ENCODE data around the gene CRYZL1.

CRYZL1 gene

DNA sequence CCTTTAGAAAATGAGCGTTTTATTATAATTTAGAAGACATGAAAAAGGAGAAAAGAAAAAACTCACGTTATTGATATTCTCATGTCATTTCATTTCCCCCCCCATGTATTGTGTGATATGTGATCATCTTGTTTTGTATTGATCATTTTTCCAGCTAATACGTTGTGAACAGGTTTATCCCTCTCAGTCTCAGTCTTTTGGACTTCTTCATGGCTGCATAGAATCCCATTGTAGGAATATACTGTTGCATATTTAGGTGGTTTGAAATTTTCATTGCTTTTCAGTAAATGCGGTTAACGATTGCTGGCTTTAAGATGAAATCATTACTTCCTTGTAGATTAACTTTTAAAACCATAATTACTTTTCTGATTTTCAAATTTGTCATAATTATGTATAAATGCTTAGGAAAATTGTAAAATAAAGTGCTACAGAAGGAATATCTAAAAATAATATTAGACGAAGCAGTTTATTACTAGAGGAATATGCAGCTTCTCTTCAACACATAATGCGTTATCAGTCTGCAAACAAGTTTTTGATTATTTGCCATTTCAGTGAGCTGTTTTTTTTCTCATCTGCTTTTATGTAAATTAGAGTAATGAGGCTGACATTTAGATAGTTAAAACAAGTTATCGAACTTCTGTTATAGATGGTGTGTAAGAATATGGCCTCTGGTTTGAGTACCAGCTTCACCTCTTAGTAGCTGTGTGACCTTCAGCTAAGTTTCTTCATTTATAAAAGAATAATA is 96.9 kb downstream of the CRYZL1 start:
- TF ChIP-seq, protein P1, sequence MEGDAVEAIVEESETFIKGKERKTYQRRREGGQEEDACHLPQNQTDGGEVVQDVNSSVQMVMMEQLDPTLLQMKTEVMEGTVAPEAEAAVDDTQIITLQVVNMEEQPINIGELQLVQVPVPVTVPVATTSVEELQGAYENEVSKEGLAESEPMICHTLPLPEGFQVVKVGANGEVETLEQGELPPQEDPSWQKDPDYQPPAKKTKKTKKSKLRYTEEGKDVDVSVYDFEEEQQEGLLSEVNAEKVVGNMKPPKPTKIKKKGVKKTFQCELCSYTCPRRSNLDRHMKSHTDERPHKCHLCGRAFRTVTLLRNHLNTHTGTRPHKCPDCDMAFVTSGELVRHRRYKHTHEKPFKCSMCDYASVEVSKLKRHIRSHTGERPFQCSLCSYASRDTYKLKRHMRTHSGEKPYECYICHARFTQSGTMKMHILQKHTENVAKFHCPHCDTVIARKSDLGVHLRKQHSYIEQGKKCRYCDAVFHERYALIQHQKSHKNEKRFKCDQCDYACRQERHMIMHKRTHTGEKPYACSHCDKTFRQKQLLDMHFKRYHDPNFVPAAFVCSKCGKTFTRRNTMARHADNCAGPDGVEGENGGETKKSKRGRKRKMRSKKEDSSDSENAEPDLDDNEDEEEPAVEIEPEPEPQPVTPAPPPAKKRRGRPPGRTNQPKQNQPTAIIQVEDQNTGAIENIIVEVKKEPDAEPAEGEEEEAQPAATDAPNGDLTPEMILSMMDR (IDR thresholded peaks at IDR 0.05; ENCODE audit: control insufficient read depth, insufficient read depth, low read depth, low read length, missing control alignments) = no peak
- no peak for DNase-seq (ENCODE audit: low read depth)
- H3K4me3 ChIP-seq (ENCODE audit: control insufficient read depth, low read depth, low read length) = peak overlapping the region; percentile 76

DNA sequence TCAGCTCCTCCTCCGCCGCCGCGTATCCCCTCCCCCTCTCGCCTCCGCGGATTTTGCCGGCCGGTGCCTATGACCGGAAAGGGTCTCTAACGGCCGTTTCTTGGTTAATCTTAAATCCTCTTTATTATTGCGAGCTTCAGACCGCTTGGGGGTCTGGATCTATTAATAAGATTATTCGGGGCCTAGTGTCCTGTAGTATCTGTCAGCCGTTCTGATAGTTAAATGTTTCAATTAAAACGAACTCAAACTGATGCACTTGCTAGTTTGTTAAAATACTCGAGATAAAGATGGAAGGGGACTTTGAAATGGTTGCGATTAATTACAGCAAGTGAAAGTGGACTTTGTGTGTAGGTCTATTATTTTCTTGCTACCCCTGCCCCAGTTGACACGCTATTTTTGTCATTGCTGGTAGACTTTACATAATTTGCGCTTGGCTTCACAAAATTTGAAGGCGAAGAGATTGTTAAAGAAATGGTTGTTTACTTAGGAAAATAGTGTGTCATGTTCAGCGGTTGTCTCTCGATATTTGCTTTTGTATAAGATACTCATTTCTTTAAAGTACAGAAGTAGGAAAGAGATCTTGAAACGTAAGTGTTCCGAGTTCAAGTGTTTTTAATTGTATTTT is 97.9 kb downstream of the CRYZL1 start:
- peak overlapping the region; percentile 76 for H3K4me3 ChIP-seq (ENCODE audit: control insufficient read depth, low read depth, low read length)
- no peak for DNase-seq (ENCODE audit: low read depth)
- TF ChIP-seq, protein P1 (IDR thresholded peaks at IDR 0.05; ENCODE audit: control insufficient read depth, insufficient read depth, low read depth, low read length, missing control alignments) = no peak

- DNase-seq (ENCODE audit: low read depth) = peak; percentile 96
- peak within 1 kb of the TSS; percentile 76 for H3K4me3 ChIP-seq (ENCODE audit: control insufficient read depth, low read depth, low read length)
- TF ChIP-seq, protein P1 (IDR thresholded peaks at IDR 0.05; ENCODE audit: control insufficient read depth, insufficient read depth, low read depth, low read length, missing control alignments) = no peak
Measured at GRCh38 chr21:33542640-33543504, 98.7 kb downstream of the CRYZL1 start, which contains the start of gene SON. SON (plus strand) TSS chr21:33543038; CDS start chr21:33543093, 55 bp downstream.

- no peak for DNase-seq (ENCODE audit: low read depth)
- TF ChIP-seq, protein P1 (IDR thresholded peaks at IDR 0.05; ENCODE audit: control insufficient read depth, insufficient read depth, low read depth, low read length, missing control alignments) = no peak
- peak within 1 kb of the TSS; percentile 76 for H3K4me3 ChIP-seq (ENCODE audit: control insufficient read depth, low read depth, low read length)
Measured at GRCh38 chr21:33541756-33542639, 99.5 kb downstream of the CRYZL1 start, which contains the start of gene GART. GART (minus strand) TSS chr21:33542117; CDS start chr21:33539315, 2,802 bp downstream.

DNA sequence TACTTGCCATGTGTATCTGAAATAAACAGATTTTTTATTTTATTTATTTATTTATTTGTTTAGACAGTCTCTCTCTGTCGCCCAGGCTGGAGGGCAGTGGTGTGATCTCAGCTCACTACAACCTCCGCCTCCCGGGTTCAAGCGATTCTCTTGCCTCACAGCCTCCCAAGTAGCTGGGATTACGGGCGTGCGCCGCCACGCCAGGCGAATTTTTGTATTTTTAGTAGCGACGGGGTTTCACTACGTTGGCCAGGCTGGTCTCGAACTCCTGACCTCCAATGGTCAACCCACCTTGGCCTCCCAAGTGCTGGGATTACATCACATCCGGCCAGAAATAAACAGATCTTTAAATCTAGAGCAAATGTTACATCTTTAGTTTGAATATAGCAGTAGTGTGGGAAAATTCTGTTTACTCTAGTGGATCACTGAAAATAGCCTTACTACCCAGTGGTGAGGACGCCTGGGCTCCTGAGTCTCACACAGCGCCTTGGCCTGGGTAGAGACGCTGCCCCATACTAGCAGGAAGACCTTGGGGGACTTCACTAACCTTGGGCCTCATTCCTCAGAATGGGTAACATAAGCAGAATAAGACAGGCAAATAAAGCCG is 100.3 kb downstream of the CRYZL1 start:
- peak overlapping the region; percentile 76 for H3K4me3 ChIP-seq (ENCODE audit: control insufficient read depth, low read depth, low read length)
- DNase-seq (ENCODE audit: low read depth) = no peak
- TF ChIP-seq, protein P1 (IDR thresholded peaks at IDR 0.05; ENCODE audit: control insufficient read depth, insufficient read depth, low read depth, low read length, missing control alignments) = no peak

All from AG09309 (cell line).